HEK293 (cell line): ENCODE data around the gene GDPD3.

Source experiments
- CTCF ChIA-PET: fragments of 350-600 bp; formaldehyde crosslinking; extraction: SDS; loops from one replicate; lab custom pipeline; 2021; ENCODE audit warnings: antibody characterized with exemption; lab: Yijun Ruan, JAX
- POLR2A ChIA-PET: fragments of 300-600 bp; formaldehyde crosslinking; extraction: SDS; loops from one replicate; lab custom pipeline; 2020; ENCODE audit warnings: antibody characterized with exemption, inconsistent platforms; lab: Yijun Ruan, JAX
- H3K27ac ChIP-seq: fragments of 200-500 bp; sonication (Bioruptor generic); 2 replicates; pipeline ENCODE4 v1.5.1; 2014; ENCODE audit warnings: low read depth, low read length, control low read depth, inconsistent platforms; ENCODE audit errors: extremely low read depth
- H3K36me3 ChIP-seq, 2 experiments: fragments of 200-500 bp in 1 of 2; sonication (Bioruptor generic) in 1 of 2; 1 replicate in 1 of 2; 2 replicates in 1 of 2; pipeline ENCODE4 v1.5.1; 2014 to 2017; ENCODE audit warnings: inconsistent platforms in 2 of 2, low read length in 2 of 2; ENCODE audit not compliant: control insufficient read depth in 2 of 2, insufficient read depth in 1 of 2
- H3K4me1 ChIP-seq: fragments of 200-500 bp; sonication (Bioruptor generic); 2 replicates; pipeline ENCODE4 v1.5.1; 2014; ENCODE audit warnings: mild to moderate bottlenecking, low read length, inconsistent platforms; ENCODE audit not compliant: control insufficient read depth, insufficient read depth
- H3K4me3 ChIP-seq: 2 replicates; pipeline ENCODE4 v1.5.1; 2011; ENCODE audit warnings: low read depth, mild to moderate bottlenecking, control low read depth, low read length, moderate library complexity
- H3K9me3 ChIP-seq: fragments of 200-500 bp; sonication (Bioruptor generic); 2 replicates; pipeline ENCODE4 v1.5.1; 2014; ENCODE audit warnings: low read depth, low read length, inconsistent platforms; ENCODE audit not compliant: control insufficient read depth, insufficient read depth
- CTCF ChIP-seq: fragments of 450-650 bp; formaldehyde crosslinking; IDR thresholded peaks from 2 replicates; pipeline ENCODE4 v1.5.1; 2016; ENCODE audit warnings: missing biosample characterization, missing genetic modification characterization
- HOXA7 ChIP-seq: sonication (generic); formaldehyde crosslinking; IDR thresholded peaks from 2 replicates; pipeline ENCODE4 v1.8.1; 2022; ENCODE audit warnings: missing genetic modification reagents, borderline replicate concordance
- IKZF3 ChIP-seq: fragments of 450-650 bp; IDR thresholded peaks from 2 replicates; pipeline ENCODE4 v1.5.0; 2018; ENCODE audit warnings: missing biosample characterization, mild to moderate bottlenecking, missing genetic modification characterization, moderate library complexity
- KLF8 ChIP-seq: fragments of 450-650 bp; formaldehyde crosslinking; IDR thresholded peaks from 2 replicates; pipeline ENCODE4 v1.5.1; 2016; ENCODE audit warnings: missing biosample characterization, missing genetic modification characterization
- PRDM2 ChIP-seq: fragments of 450-650 bp; formaldehyde crosslinking; IDR thresholded peaks from 2 replicates; pipeline ENCODE4 v1.5.1; 2016; ENCODE audit warnings: missing biosample characterization, missing genetic modification characterization, borderline replicate concordance
- SP2 ChIP-seq: fragments of 450-650 bp; formaldehyde crosslinking; IDR thresholded peaks from 2 replicates; pipeline ENCODE4 v1.5.1; 2016; ENCODE audit warnings: missing biosample characterization, missing genetic modification characterization
- TRIM28 ChIP-seq: IDR thresholded peaks from 2 replicates; pipeline ENCODE4 v1.6.1; 2011; ENCODE audit warnings: low read length, control low read depth, borderline replicate concordance
- ZBTB10 ChIP-seq: fragments of 450-650 bp; formaldehyde crosslinking; IDR thresholded peaks from 2 replicates; pipeline ENCODE4 v1.5.1; 2016; ENCODE audit warnings: missing biosample characterization, missing genetic modification characterization
- ZNF121 ChIP-seq: fragments of 450-650 bp; formaldehyde crosslinking; IDR thresholded peaks from 2 replicates; pipeline ENCODE4 v1.5.1; 2016; ENCODE audit warnings: missing biosample characterization, missing genetic modification characterization
- ZNF132 ChIP-seq: fragments of 450-650 bp; formaldehyde crosslinking; IDR thresholded peaks from 2 replicates; pipeline ENCODE4 v1.5.1; 2017; ENCODE audit warnings: missing biosample characterization, missing genetic modification characterization, borderline replicate concordance
- ZNF146 ChIP-seq: fragments of 450-650 bp; formaldehyde crosslinking; IDR thresholded peaks from 2 replicates; pipeline ENCODE4 v1.5.1; 2016; ENCODE audit warnings: missing biosample characterization, missing genetic modification characterization
- ZNF214 ChIP-seq: fragments of 450-650 bp; formaldehyde crosslinking; IDR thresholded peaks from 2 replicates; pipeline ENCODE4 v1.5.1; 2017; ENCODE audit warnings: missing biosample characterization, mild to moderate bottlenecking, missing genetic modification characterization, borderline replicate concordance
- ZNF24 ChIP-seq: fragments of 450-650 bp; formaldehyde crosslinking; IDR thresholded peaks from 2 replicates; pipeline ENCODE4 v1.5.1; 2016; ENCODE audit warnings: missing biosample characterization, missing genetic modification characterization
- ZNF350 ChIP-seq: fragments of 450-650 bp; formaldehyde crosslinking; IDR thresholded peaks from 2 replicates; pipeline ENCODE4 v1.5.0; 2017; ENCODE audit warnings: missing biosample characterization, mild to moderate bottlenecking, missing genetic modification characterization
- ZNF398 ChIP-seq: fragments of 450-650 bp; formaldehyde crosslinking; IDR thresholded peaks from 2 replicates; pipeline ENCODE4 v1.5.1; 2017; ENCODE audit warnings: missing biosample characterization, missing genetic modification characterization
- ZNF404 ChIP-seq: fragments of 450-650 bp; formaldehyde crosslinking; IDR thresholded peaks from 2 replicates; pipeline ENCODE4 v1.5.1; 2017; ENCODE audit warnings: missing biosample characterization, missing genetic modification characterization
- ZNF514 ChIP-seq: fragments of 450-650 bp; formaldehyde crosslinking; IDR thresholded peaks from 2 replicates; pipeline ENCODE4 v1.5.1; 2016; ENCODE audit warnings: missing biosample characterization, missing genetic modification characterization
- ZNF555 ChIP-seq: fragments of 450-650 bp; formaldehyde crosslinking; conservative IDR thresholded peaks from 2 replicates; pipeline ENCODE4 v1.5.1; 2017; ENCODE audit warnings: missing biosample characterization, mild to moderate bottlenecking, missing genetic modification characterization, inconsistent platforms
- ZSCAN30 ChIP-seq: fragments of 450-650 bp; IDR thresholded peaks from 2 replicates; pipeline ENCODE4 v1.5.1; 2018; ENCODE audit warnings: missing biosample characterization, mild to moderate bottlenecking, missing genetic modification characterization, moderate library complexity

Gene GDPD3

GRCh38 chr16:30060836-30061554 lies 52.3 kb downstream of the GDPD3 start (continued):
- TF ChIP-seq PRDM2 (tag by site-specific recombination) (no peak), ZNF132 (no peak), ZNF24 (tag by site-specific recombination) (no peak), SP2 (tag by site-specific recombination) (0 out of 2 replicates have a peak, but pooled peaks have one; percentile 19), ZNF214 (tag by site-specific recombination) (no peak), HOXA7 (CRISPR knock-in tag) (no peak), ZNF121 (tag by site-specific recombination) (no peak), ZNF404 (tag by site-specific recombination) (no peak), ZNF555 (tag by site-specific recombination) (no peak)

- CTCF ChIA-PET, result no interaction called here
- TF ChIP-seq ZSCAN30, result no peak
- TF ChIP-seq ZNF398, result 0 out of 2 replicates have a peak, but pooled peaks have one; percentile 48
- no peaks in the 10 kb centered on the region for H3K9me3 ChIP-seq
- POLR2A ChIA-PET, result no interaction called here
- no peak overlapping the region for H3K4me3 ChIP-seq
- H3K27ac ChIP-seq, result no peak overlapping the region
- peaks cover 3 to 23% of the 10 kb centered on the region in 2 experiments; a peak in 2 of 3 replicates for H3K36me3 ChIP-seq
- H3K4me1 ChIP-seq, result peaks cover 2% of the 10 kb centered on the region; the same call in 1 of the 2 replicates
Measured at GRCh38 chr16:30060346-30060745, 53.0 kb downstream of the GDPD3 start.

GRCh38 chr16:30054959-30055553 lies 58.3 kb downstream of the GDPD3 start:
- no peak overlapping the region for H3K4me3 ChIP-seq
- H3K4me1 ChIP-seq, result peaks cover 3% of the 10 kb centered on the region; the same call in 1 of the 2 replicates
- POLR2A ChIA-PET, result interaction anchor here (0.6 to 6.5 kb wide), 4 partner anchors 9 to 814 kb away, joined by 3 to 66 read pairs (median 6); partner anchors contain the start of gene ALDOA
- CTCF ChIA-PET, result interaction anchor here (0.5 to 2.9 kb wide), 19 partner anchors 8 to 566 kb away, joined by 3 to 25 read pairs (median 4); partner anchors contain the start of genes ALDOA and C16orf92
- H3K36me3 ChIP-seq, result peaks cover 3 to 22% of the 10 kb centered on the region in 2 experiments; a peak in 2 of 3 replicates
- no peaks in the 10 kb centered on the region for H3K9me3 ChIP-seq
- H3K27ac ChIP-seq, result no peak overlapping the region
- TF ChIP-seq TRIM28 (peak; percentile 42; the same call in 1 of the 2 replicates), ZNF514 (tag by site-specific recombination) (no peak), ZNF214 (tag by site-specific recombination) (no peak), KLF8 (tag by site-specific recombination) (no peak), ZBTB10 (tag by site-specific recombination) (no peak), ZNF350 (tag by site-specific recombination) (no peak), ZNF146 (tag by site-specific recombination) (no peak), CTCF (peak; percentile 67; the same call in 1 of the 2 replicates), IKZF3 (tag by site-specific recombination) (peak; percentile 72)
